Measurements from ENCODE around the gene PRSS53.

The PRSS53 gene

DNA sequence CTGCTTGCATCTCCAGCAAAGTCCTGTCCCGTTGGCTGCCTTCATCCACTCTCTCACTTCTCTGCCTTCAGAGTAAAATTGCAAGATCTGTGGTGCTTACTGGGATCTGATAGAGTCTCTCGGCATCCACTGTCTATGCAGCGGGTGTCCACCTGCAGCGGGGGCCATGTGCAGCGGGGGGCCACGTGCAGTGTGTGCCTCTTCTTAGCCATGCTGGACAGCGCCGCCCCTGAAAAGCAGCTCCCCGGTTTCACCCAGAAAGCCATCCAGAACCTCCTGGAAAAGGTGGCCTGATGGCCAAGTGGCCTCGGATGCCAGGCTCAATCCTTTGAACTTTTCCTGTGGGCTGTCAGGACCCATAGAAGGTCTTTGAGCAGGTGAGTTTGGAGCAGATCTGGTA lies 45.9 kb downstream of the PRSS53 start:
- no peak for DNase-seq

GRCh38 chr16:31038993-31039392 lies 49.8 kb downstream of the PRSS53 start:
- DNase-seq: peak in 6 of 14 donors; percentile 2 to 46 (median 22)

- DNase-seq: no peak
These were observed 52.1 kb downstream of the PRSS53 start for GRCh38 chr16:31036691-31037090.

- peak; percentile 27 to 86 (median 82) for DNase-seq
These were observed 54.8 kb downstream of the PRSS53 start for GRCh38 chr16:31033709-31034492.

All from C1 segment of cervical spinal cord (tissue), 14 donors.